ENCODE results near the gene NCAM1. TPM values are rescaled to one million over a fixed set of nuclear protein-coding genes. Genes with fewer than 3 reads are reported as not detected.

Gene NCAM1
- total and polyA plus RNA-seq, 9 donors = 87.0 to 220 (median 114) TPM

GRCh38 chr11:113192121-113192925, 231.1 kb downstream of the NCAM1 start:
- Histone ChIP-seq H3K27me3 (ENCODE audit: control insufficient read depth, insufficient read depth, low read length) (no peaks in the 10 kb centered on the region), H3K4me1 (ENCODE audit: control insufficient read depth, insufficient read depth, low read length) (peaks cover 29% of the 10 kb centered on the region), H3K9me3 (replicated peaks; ENCODE audit: control insufficient read depth, low read depth, low read length) (no peaks in the 10 kb centered on the region), H3K4me3 (ENCODE audit: low read length) (no peak overlapping the region), H3K36me3 (ENCODE audit: control insufficient read depth, insufficient read depth, low read length) (no peaks in the 10 kb centered on the region), H3K27ac (ENCODE audit: low read length) (peak overlapping the region; percentile 36)
- peak; percentile 45 for DNase-seq
- 42% methylated on average over 3 of the region's 8 CpGs for WGBS (ENCODE audit: insufficient coverage)

DNA sequence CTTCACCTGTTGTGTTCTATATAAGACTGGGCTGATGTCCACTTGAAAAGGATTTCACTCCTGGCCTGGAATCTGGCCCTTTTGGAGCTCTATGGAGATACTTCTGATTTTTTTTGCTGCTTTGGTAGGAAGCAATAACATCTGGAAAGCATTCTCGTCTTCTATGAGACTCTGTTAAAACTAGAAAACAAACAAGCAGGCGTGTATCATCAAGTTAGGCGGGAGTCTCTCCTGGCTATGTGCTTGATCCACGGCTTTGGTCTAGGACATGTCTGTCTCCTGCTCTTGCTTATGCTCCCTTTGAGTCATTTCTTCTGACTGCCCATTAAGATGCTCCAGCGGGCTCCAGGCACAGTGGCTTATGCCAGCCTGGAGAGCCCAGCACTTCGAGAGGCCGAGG, 231.8 kb downstream of the NCAM1 start:
- DNase-seq = peak; percentile 89
- H3K9me3 ChIP-seq (replicated peaks; ENCODE audit: control insufficient read depth, low read depth, low read length) = no peaks in the 10 kb centered on the region
- 28% methylated on average over 4 of the region's 7 CpGs for WGBS (ENCODE audit: insufficient coverage)
- H3K36me3 ChIP-seq (ENCODE audit: control insufficient read depth, insufficient read depth, low read length) = no peaks in the 10 kb centered on the region
- no peaks in the 10 kb centered on the region for H3K27me3 ChIP-seq (ENCODE audit: control insufficient read depth, insufficient read depth, low read length)
- peak overlapping the region; percentile 36 for H3K27ac ChIP-seq (ENCODE audit: low read length)
- no peak overlapping the region for H3K4me3 ChIP-seq (ENCODE audit: low read length)
- peaks cover 30% of the 10 kb centered on the region for H3K4me1 ChIP-seq (ENCODE audit: control insufficient read depth, insufficient read depth, low read length)

DNA sequence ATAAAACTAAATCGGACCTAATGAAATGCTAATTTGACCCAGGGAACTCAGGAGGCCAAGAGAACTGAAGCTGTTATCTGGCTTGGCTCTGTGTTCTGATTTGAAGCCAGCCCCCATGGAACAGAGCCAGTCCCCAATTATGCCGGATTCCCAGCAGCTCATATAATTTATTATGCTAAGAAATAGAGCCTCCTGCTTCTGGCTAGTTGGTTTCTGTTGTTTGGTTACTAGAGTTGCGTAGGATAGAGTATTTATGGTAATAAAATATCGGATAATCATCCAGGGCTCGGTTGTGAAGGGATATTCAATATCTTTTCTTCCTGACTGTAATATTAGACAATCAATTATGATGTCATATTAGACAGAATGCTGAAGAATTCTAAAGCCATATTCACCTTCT, 232.7 kb downstream of the NCAM1 start:
- H3K9me3 ChIP-seq (replicated peaks; ENCODE audit: control insufficient read depth, low read depth, low read length) = no peaks in the 10 kb centered on the region
- no peak overlapping the region for H3K4me3 ChIP-seq (ENCODE audit: low read length)
- 40% methylated on average over 1 of the region's 5 CpGs for WGBS (ENCODE audit: insufficient coverage)
- peak; percentile 75 for DNase-seq
- H3K4me1 ChIP-seq (ENCODE audit: control insufficient read depth, insufficient read depth, low read length) = peaks cover 27% of the 10 kb centered on the region
- no peak overlapping the region for H3K27ac ChIP-seq (ENCODE audit: low read length)
- no peaks in the 10 kb centered on the region for H3K36me3 ChIP-seq (ENCODE audit: control insufficient read depth, insufficient read depth, low read length)
- H3K27me3 ChIP-seq (ENCODE audit: control insufficient read depth, insufficient read depth, low read length) = no peaks in the 10 kb centered on the region

GRCh38 chr11:113195728-113196127, 234.5 kb downstream of the NCAM1 start:
- Histone ChIP-seq H3K27ac (ENCODE audit: low read length) (no peak overlapping the region), H3K4me3 (ENCODE audit: low read length) (no peak overlapping the region), H3K9me3 (replicated peaks; ENCODE audit: control insufficient read depth, low read depth, low read length) (no peaks in the 10 kb centered on the region), H3K27me3 (ENCODE audit: control insufficient read depth, insufficient read depth, low read length) (no peaks in the 10 kb centered on the region), H3K36me3 (ENCODE audit: control insufficient read depth, insufficient read depth, low read length) (no peaks in the 10 kb centered on the region), H3K4me1 (ENCODE audit: control insufficient read depth, insufficient read depth, low read length) (peaks cover 33% of the 10 kb centered on the region)
- no peak for DNase-seq
- no CpG with 5 or more reads among the region's 3 CpGs for WGBS (ENCODE audit: insufficient coverage)

GRCh38 chr11:113197446-113197845, 236.2 kb downstream of the NCAM1 start:
- peaks cover 28% of the 10 kb centered on the region for H3K4me1 ChIP-seq (ENCODE audit: control insufficient read depth, insufficient read depth, low read length)
- no peaks in the 10 kb centered on the region for H3K9me3 ChIP-seq (replicated peaks; ENCODE audit: control insufficient read depth, low read depth, low read length)
- WGBS (ENCODE audit: insufficient coverage) = no CpG with 5 or more reads among the region's 3 CpGs
- H3K27ac ChIP-seq (ENCODE audit: low read length) = no peak overlapping the region
- DNase-seq = peak; percentile 54
- no peaks in the 10 kb centered on the region for H3K36me3 ChIP-seq (ENCODE audit: control insufficient read depth, insufficient read depth, low read length)
- H3K27me3 ChIP-seq (ENCODE audit: control insufficient read depth, insufficient read depth, low read length) = no peaks in the 10 kb centered on the region
- no peak overlapping the region for H3K4me3 ChIP-seq (ENCODE audit: low read length)

DNA sequence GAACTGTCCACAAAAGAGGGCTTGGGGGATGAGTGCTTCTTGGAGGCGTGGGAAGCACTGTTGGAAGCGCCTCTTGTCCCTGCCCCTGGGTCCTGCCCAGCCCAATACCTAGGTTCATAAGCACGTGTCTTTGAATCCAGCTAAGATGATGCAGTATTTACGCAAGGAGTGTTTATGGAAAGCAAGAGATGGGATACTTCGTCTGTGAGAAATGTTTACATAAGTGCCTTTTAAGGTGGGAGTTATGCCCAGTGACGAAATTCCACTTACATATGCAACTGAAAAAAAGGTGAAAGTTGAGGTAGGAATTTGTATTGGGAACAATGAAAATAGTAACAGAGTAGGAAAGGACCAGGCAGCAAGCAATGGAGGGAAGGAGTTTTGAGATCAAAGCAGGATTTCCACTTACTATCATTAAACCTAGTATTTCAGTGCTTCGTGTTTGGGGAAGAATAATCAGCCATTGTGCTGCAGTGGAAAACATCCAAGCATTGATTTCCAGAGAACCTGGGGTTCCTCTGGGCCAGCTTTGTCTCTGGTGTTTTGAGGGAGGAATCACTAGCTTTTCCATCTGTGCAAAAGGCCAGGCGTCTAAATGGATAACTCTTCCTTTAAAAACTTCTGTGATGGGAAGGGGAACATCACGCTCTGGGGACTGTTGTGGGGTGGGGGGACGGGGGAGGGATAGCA, 237.9 kb downstream of the NCAM1 start:
- DNase-seq = peak; percentile 49
- 70% methylated on average over 3 of the region's 10 CpGs for WGBS (ENCODE audit: insufficient coverage)

DNA sequence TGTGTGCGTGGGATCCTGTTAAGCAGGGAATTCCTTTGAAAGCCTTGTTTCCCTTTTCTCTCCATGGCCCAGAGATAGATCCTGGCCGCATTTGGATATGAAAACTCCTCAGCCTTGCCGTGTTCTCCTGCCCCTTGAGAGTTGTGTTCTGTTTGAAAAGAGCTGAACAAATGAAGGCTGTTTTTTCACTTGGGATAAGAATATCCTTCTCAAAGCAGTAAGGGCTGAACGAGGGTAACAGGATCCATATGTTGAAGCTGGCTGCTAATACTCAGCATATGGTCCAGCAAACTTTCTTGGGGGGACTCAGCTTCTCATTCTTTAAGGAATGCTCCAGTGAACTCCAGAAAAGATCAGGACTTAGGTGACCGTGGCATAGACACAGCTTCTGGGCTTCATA, 238.6 kb downstream of the NCAM1 start:
- Histone ChIP-seq H3K4me3 (ENCODE audit: low read length) (no peak overlapping the region), H3K4me1 (ENCODE audit: control insufficient read depth, insufficient read depth, low read length) (peaks cover 10% of the 10 kb centered on the region), H3K27ac (ENCODE audit: low read length) (no peak overlapping the region), H3K9me3 (replicated peaks; ENCODE audit: control insufficient read depth, low read depth, low read length) (no peaks in the 10 kb centered on the region), H3K27me3 (ENCODE audit: control insufficient read depth, insufficient read depth, low read length) (no peaks in the 10 kb centered on the region), H3K36me3 (ENCODE audit: control insufficient read depth, insufficient read depth, low read length) (peaks cover 3% of the 10 kb centered on the region)
- 19% methylated on average over 2 of the region's 5 CpGs for WGBS (ENCODE audit: insufficient coverage)
- peak; percentile 90 for DNase-seq

More for the DNA sequence above, 237.9 kb downstream of the NCAM1 start:
- Histone ChIP-seq H3K27ac (ENCODE audit: low read length) (no peak overlapping the region), H3K4me1 (ENCODE audit: control insufficient read depth, insufficient read depth, low read length) (peaks cover 12% of the 10 kb centered on the region), H3K9me3 (replicated peaks; ENCODE audit: control insufficient read depth, low read depth, low read length) (no peaks in the 10 kb centered on the region), H3K27me3 (ENCODE audit: control insufficient read depth, insufficient read depth, low read length) (no peaks in the 10 kb centered on the region), H3K4me3 (ENCODE audit: low read length) (no peak overlapping the region), H3K36me3 (ENCODE audit: control insufficient read depth, insufficient read depth, low read length) (peaks cover 3% of the 10 kb centered on the region)

DNA sequence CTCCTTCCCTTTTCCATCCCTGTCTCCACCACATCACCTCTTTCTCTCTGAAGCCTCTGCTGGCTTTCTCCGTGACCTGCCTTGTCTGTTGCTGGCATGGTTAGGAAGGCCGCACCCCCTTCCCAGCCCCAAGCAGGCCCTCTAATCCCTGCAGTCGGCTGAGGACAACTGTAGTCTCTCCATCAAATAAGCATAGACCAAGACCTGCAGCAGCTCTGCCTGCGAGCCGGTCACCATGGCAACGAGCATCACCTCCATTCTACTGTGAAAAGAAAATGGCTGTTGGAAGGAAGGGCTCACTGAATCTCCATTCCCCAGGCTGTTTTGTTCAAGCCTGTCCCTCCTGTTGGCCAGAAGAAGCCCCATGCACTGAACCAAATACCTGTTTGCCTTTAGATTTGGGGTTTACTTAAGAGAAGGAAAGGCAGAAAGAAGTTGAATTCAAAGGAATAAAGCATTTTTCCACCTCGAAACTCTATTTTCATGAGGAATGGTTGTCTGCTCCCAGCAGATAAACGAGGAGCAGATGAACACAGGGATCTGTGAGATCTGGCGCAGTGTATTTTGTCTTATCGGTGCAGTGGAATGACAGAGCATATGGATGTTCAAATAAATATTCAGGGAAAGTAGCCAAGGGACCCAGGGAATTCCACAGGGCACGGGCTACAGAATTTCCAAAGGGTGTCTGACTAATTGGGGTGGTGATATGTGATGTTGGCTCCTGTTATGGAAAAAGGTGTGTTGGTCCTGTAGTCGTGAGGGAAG, 240.0 kb downstream of the NCAM1 start:
- 84% methylated on average over 5 of the region's 12 CpGs for WGBS (ENCODE audit: insufficient coverage)
- no peaks in the 10 kb centered on the region for H3K9me3 ChIP-seq (replicated peaks; ENCODE audit: control insufficient read depth, low read depth, low read length)

GRCh38 chr11:113202431-113202830, 241.2 kb downstream of the NCAM1 start:
- Histone ChIP-seq H3K27ac (ENCODE audit: low read length) (no peak overlapping the region), H3K9me3 (replicated peaks; ENCODE audit: control insufficient read depth, low read depth, low read length) (no peaks in the 10 kb centered on the region), H3K4me3 (ENCODE audit: low read length) (no peak overlapping the region), H3K36me3 (ENCODE audit: control insufficient read depth, insufficient read depth, low read length) (peaks cover 11% of the 10 kb centered on the region), H3K27me3 (ENCODE audit: control insufficient read depth, insufficient read depth, low read length) (no peaks in the 10 kb centered on the region), H3K4me1 (ENCODE audit: control insufficient read depth, insufficient read depth, low read length) (peaks cover 9% of the 10 kb centered on the region)
- WGBS (ENCODE audit: insufficient coverage) = no CpG with 5 or more reads among the region's 1 CpG
- DNase-seq = no peak

More for the DNA sequence above, 240.0 kb downstream of the NCAM1 start:
- Histone ChIP-seq H3K27me3 (ENCODE audit: control insufficient read depth, insufficient read depth, low read length) (no peaks in the 10 kb centered on the region), H3K4me1 (ENCODE audit: control insufficient read depth, insufficient read depth, low read length) (peaks cover 10% of the 10 kb centered on the region), H3K36me3 (ENCODE audit: control insufficient read depth, insufficient read depth, low read length) (peaks cover 7% of the 10 kb centered on the region), H3K27ac (ENCODE audit: low read length) (no peak overlapping the region), H3K4me3 (ENCODE audit: low read length) (no peak overlapping the region)
- no peak for DNase-seq
